ENCODE results near the gene FAM117B. TPM values are rescaled to one million over a fixed set of nuclear protein-coding genes. Genes with fewer than 3 reads are reported as not detected.

The FAM117B gene
- total RNA-seq, 1 donor from 2014 or later, result 28.5 TPM

DNA sequence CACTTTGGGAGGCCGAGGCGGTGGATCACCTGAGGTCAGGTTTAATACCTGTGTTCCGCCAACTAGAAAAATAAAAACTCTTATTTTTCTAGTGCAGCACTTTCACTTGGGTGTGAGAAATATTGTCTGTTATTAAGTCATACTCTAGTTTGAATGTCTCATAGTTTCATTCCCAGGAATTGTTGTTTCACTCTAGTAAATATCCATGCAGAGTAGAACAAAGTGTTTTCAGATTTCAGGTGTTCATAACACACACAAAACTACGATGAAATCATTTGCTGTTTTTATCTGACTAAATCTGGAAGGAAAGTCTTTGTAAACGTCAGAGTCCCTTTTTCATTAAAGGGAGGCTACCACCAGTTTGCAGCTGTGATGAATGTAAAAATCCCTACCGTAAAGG, 4.0 kb downstream of the FAM117B start:
- no peaks in the 10 kb centered on the region for H3K27me3 Mint-ChIP-seq
- TF ChIP-seq, protein P1, sequence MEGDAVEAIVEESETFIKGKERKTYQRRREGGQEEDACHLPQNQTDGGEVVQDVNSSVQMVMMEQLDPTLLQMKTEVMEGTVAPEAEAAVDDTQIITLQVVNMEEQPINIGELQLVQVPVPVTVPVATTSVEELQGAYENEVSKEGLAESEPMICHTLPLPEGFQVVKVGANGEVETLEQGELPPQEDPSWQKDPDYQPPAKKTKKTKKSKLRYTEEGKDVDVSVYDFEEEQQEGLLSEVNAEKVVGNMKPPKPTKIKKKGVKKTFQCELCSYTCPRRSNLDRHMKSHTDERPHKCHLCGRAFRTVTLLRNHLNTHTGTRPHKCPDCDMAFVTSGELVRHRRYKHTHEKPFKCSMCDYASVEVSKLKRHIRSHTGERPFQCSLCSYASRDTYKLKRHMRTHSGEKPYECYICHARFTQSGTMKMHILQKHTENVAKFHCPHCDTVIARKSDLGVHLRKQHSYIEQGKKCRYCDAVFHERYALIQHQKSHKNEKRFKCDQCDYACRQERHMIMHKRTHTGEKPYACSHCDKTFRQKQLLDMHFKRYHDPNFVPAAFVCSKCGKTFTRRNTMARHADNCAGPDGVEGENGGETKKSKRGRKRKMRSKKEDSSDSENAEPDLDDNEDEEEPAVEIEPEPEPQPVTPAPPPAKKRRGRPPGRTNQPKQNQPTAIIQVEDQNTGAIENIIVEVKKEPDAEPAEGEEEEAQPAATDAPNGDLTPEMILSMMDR (IDR thresholded peaks at IDR 0.05; ENCODE audit: unreplicated experiment), result no peak
- peaks cover 8% of the 10 kb centered on the region for H3K36me3 Mint-ChIP-seq (ENCODE audit: insufficient read depth)
- peaks cover 18% of the 10 kb centered on the region for H3K4me1 Mint-ChIP-seq (ENCODE audit: low read depth)
- no peak overlapping the region for H3K27ac Mint-ChIP-seq
- H3K4me3 Mint-ChIP-seq (ENCODE audit: low read depth), result no peak overlapping the region
- DNase-seq (ENCODE audit: low spot score, unreplicated experiment), result no peak
- H3K9me3 Mint-ChIP-seq (ENCODE audit: low read depth), result no peaks in the 10 kb centered on the region

DNA sequence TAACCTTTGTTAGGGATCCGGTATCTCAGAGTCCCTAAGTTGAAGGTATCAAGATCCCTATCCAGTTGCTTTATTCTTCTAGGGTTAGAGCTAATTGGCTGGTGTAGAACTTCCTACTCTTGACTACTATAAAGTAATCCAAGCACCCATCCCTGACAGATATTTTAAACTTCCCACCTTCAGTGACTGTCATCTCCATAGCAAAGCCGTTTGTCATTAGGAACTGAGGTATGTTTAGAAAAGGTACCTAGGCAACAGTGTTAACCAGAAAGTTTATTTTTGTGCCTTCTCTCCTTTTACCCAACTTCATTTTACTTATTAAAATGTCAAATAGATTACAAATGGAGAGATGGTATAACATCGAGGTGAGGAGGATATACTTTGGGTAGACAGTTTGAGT, 4.5 kb downstream of the FAM117B start:
- H3K36me3 Mint-ChIP-seq (ENCODE audit: insufficient read depth), result peaks cover 8% of the 10 kb centered on the region
- no peaks in the 10 kb centered on the region for H3K9me3 Mint-ChIP-seq (ENCODE audit: low read depth)
- no peak for DNase-seq (ENCODE audit: low spot score, unreplicated experiment)
- TF ChIP-seq, protein P1 (IDR thresholded peaks at IDR 0.05; ENCODE audit: unreplicated experiment), result no peak
- H3K27me3 Mint-ChIP-seq, result no peaks in the 10 kb centered on the region
- H3K4me1 Mint-ChIP-seq (ENCODE audit: low read depth), result peaks cover 16% of the 10 kb centered on the region
- H3K27ac Mint-ChIP-seq, result no peak overlapping the region
- no peak overlapping the region for H3K4me3 Mint-ChIP-seq (ENCODE audit: low read depth)

DNA sequence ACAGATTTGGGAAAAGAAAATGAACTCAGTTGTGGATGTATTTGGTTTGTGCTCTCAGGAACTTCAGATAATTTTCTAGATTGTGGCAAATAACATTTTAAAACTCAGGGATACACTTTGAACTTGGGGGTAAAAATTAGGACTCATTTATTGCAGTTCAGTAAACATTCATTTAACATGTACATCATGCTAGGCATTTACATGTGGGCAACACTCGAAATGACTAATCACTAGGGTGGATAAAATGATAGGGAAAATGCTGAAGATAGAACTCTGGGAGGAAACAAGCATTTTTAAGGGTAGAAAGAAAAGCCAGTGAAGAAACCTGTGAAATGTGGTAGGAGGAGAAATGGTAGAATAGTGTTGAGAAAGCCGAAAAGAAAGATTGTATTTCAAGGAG, 7.8 kb downstream of the FAM117B start:
- TF ChIP-seq, protein P1 (IDR thresholded peaks at IDR 0.05; ENCODE audit: unreplicated experiment), result no peak
- H3K27me3 Mint-ChIP-seq, result no peaks in the 10 kb centered on the region
- peaks cover 6% of the 10 kb centered on the region for H3K36me3 Mint-ChIP-seq (ENCODE audit: insufficient read depth)
- H3K9me3 Mint-ChIP-seq (ENCODE audit: low read depth), result no peaks in the 10 kb centered on the region
- peaks cover 7% of the 10 kb centered on the region for H3K4me1 Mint-ChIP-seq (ENCODE audit: low read depth)
- H3K4me3 Mint-ChIP-seq (ENCODE audit: low read depth), result no peak overlapping the region
- DNase-seq (ENCODE audit: low spot score, unreplicated experiment), result no peak
- H3K27ac Mint-ChIP-seq, result no peak overlapping the region

DNA sequence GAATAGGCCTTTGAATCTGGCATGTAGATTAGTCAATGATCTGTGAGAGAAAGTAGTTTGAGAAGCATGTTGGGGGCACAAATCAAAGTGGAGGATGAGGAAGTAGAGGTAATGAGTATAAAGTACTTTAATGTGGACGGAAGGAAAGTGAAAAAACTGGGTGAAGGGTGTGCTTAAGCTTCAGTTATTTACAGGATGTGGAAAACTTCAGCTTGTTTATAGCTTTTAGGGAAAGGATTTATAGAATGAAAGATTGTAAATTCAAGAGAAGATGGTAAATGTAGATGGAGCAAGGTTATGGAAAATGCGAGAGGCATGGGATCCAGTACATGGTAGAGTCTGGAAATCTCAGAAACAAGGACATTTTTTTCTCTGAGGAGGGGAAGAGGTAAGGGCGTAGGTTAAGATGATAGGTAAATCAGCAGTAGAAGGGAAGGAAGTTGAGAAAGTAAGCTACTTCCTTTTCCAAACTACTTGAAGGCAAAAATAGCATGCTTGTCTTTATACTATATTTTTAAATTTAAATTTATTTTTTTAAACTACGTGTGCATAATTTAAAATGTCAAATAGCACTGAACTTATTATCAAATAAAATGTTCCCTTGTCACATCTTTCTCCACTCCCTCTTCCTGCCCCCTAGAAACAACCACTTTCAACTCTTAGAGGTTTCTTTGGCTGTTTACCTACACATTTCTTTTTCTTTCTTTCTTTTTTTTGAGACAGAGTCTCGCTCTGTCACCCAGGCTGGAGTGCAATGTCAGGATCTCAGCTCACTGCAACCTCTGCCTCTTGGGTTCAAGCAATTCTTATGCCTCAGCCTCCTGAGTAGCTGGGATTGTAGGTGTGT, 8.5 kb downstream of the FAM117B start:
- Mint-ChIP-seq H3K27me3 (no peaks in the 10 kb centered on the region), H3K9me3 (ENCODE audit: low read depth) (no peaks in the 10 kb centered on the region), H3K27ac (no peak overlapping the region), H3K36me3 (ENCODE audit: insufficient read depth) (peaks cover 3% of the 10 kb centered on the region), H3K4me3 (ENCODE audit: low read depth) (no peak overlapping the region), H3K4me1 (ENCODE audit: low read depth) (peaks cover 2% of the 10 kb centered on the region)
- no peak for DNase-seq (ENCODE audit: low spot score, unreplicated experiment)
- TF ChIP-seq, protein P1 (IDR thresholded peaks at IDR 0.05; ENCODE audit: unreplicated experiment), result no peak

DNA sequence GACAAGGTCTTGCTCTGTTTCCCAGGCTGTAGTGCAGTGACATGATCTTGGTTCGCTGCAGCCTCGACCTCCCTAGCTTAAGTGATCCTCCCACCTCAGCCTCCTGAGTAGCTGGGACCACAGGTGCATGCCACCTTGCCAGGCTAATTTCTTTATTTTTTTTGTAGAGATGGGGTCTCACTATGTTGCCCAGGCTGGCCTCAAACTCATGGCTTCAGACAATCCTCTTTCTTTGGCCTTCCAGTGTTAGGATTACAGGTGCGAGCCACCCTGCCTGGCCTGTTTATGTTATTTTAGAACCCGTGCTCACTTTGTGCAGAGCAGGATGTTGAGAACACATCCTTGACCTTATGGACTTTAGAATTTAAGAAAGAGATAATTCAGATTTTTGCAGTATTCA, 17.4 kb downstream of the FAM117B start:
- DNase-seq (ENCODE audit: low spot score, unreplicated experiment), result no peak
- Mint-ChIP-seq H3K36me3 (ENCODE audit: insufficient read depth) (peaks cover 6% of the 10 kb centered on the region), H3K27me3 (no peaks in the 10 kb centered on the region), H3K4me3 (ENCODE audit: low read depth) (no peak overlapping the region), H3K9me3 (ENCODE audit: low read depth) (no peaks in the 10 kb centered on the region), H3K4me1 (ENCODE audit: low read depth) (peaks cover 22% of the 10 kb centered on the region), H3K27ac (no peak overlapping the region)
- TF ChIP-seq, protein P1 (IDR thresholded peaks at IDR 0.05; ENCODE audit: unreplicated experiment), result no peak
